Measurements from ENCODE around the gene BEST1.

- no peak for TF ChIP-seq CTCF (IDR thresholded peaks at IDR 0.05)
- TF ChIP-seq SIN3A (IDR thresholded peaks at IDR 0.05; ENCODE audit: borderline replicate concordance, insufficient read depth, low read depth, low read length) = no peak
- no peak for TF ChIP-seq POLR2AphosphoS5 (IDR thresholded peaks at IDR 0.05; ENCODE audit: low read depth, low read length)
Measured at GRCh38 chr11:61906522-61906909, 43.6 kb upstream of the BEST1 start.
